ENCODE data around the gene BUB1B.

The BUB1B gene

DNA sequence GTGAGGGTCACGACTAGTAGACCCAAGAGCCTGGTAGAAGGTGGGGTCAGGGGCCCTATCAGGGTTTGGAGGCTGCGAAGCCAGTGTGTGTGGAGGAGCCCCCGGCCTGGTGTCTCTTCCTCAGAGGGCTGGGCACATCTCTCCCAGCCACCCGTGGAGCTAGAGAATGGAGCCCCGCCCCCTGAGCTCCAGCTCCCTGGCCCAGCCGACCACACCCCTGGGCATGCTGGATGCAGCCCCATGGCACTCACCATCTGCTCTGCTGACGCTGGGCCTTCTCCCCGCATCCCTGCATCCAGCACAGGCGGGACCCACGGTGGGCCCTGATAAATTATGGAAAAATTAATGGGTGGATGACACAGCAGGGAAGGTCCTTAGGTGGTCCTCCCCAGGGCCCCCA, 104.5 kb downstream of the BUB1B start:
- in situ Hi-C loops (cut with MboI; ENCODE audit: low pct_unique_long_range_greater_than_20kb, low sequenced_read_pairs), result loop anchor here (25.0 kb wide), 1 partner anchor 478 kb away; the partner anchor contains the start of gene FSIP1
- no peak for DNase-seq

GRCh38 chr15:40265875-40266274, 105.0 kb downstream of the BUB1B start:
- in situ Hi-C loops (cut with MboI; ENCODE audit: low pct_unique_long_range_greater_than_20kb, low sequenced_read_pairs), result loop anchor here (25.0 kb wide), 1 partner anchor 479 kb away; the partner anchor contains the start of gene FSIP1
- no peak for DNase-seq

- DNase-seq, result no peak
- in situ Hi-C loops (cut with MboI; ENCODE audit: low pct_unique_long_range_greater_than_20kb, low sequenced_read_pairs), result loop anchor here (25.0 kb wide), 1 partner anchor 480 kb away; the partner anchor contains the start of gene FSIP1
Observed at GRCh38 chr15:40266828-40267304, 106.0 kb downstream of the BUB1B start.

DNA sequence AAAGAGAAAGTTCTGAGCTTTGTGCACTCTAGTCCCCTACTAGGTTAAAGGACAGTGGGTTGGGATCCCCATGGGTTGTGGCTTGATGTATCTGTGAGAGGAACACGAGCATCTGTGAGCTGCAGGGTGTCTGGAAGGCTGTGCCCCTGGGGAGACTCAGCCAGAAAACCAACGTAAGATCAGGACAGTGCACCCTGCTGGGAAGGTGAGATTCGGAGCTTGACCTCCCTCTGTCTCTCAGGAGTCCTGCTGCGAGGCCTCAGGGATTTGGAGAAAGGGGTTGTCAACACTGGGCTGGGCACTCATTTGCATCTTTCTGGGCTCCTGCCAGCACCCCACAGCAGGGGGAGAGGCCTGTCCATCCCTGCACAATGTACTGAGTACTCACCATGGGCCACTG, 106.8 kb downstream of the BUB1B start:
- in situ Hi-C loops (cut with MboI; ENCODE audit: low pct_unique_long_range_greater_than_20kb, low sequenced_read_pairs), result loop anchor here (25.0 kb wide), 1 partner anchor 480 kb away; the partner anchor contains the start of gene FSIP1
- no peak for DNase-seq

GRCh38 chr15:40269604-40270003, 108.7 kb downstream of the BUB1B start:
- DNase-seq, result no peak
- in situ Hi-C loops (cut with MboI; ENCODE audit: low pct_unique_long_range_greater_than_20kb, low sequenced_read_pairs), result loop anchor here (10.0 to 25.0 kb wide), 2 partner anchors 55 to 482 kb away; partner anchors contain the start of gene FSIP1

- in situ Hi-C loops (cut with MboI; ENCODE audit: low pct_unique_long_range_greater_than_20kb, low sequenced_read_pairs), result loop anchor here (10.0 to 25.0 kb wide), 2 partner anchors 56 to 483 kb away; partner anchors contain the start of gene FSIP1
- no peak for DNase-seq
Observed at GRCh38 chr15:40270246-40270995, 109.6 kb downstream of the BUB1B start.
